K562 (cell line): Measurements from ENCODE around the gene FBLIM1. TPM values are rescaled to one million over a fixed set of nuclear protein-coding genes. Genes with fewer than 3 reads are reported as not detected.

Source experiments
- CHD1 ChIP-seq: fragments of 200-600 bp; sonication (generic); IDR thresholded peaks from one replicate; pipeline ENCODE4 v1.6.1; 2012; ENCODE audit warnings: mild to moderate bottlenecking, moderate library complexity, low read length, inconsistent platforms
- E2F4 ChIP-seq: sonication (generic); formaldehyde crosslinking; IDR thresholded peaks from 2 replicates; pipeline ENCODE4 v1.8.0; 2022; ENCODE audit warnings: mild to moderate bottlenecking, low read depth, missing genetic modification reagents
- ELF1 ChIP-seq: fragments of 200-800 bp; sonication (Bioruptor generic); IDR thresholded peaks from 2 replicates; pipeline ENCODE4 v1.6.1; 2016; ENCODE audit warnings: missing genetic modification characterization, missing compliant biosample characterization
- HNRNPH1 ChIP-seq: fragments of 200-400 bp; formaldehyde crosslinking; optimal IDR thresholded peaks from 2 replicates; pipeline ENCODE3; 2017; ENCODE audit warnings: low read depth, mild to moderate bottlenecking, low read length, moderate library complexity
- KLF16 ChIP-seq: IDR thresholded peaks from 2 replicates; pipeline ENCODE4 v1.6.1; 2016; ENCODE audit warnings: antibody characterized with exemption
- MEIS2 ChIP-seq: fragments of 450-650 bp; IDR thresholded peaks from 2 replicates; pipeline ENCODE4 v1.6.1; 2014; ENCODE audit warnings: mild to moderate bottlenecking; ENCODE audit not compliant: partially characterized antibody
- MTA2 ChIP-seq: fragments of 450-650 bp; IDR thresholded peaks from 2 replicates; pipeline ENCODE4 v1.6.1; 2016; ENCODE audit warnings: low read depth
- NR3C1 ChIP-seq: sonication (generic); formaldehyde crosslinking; IDR thresholded peaks from 2 replicates; pipeline ENCODE4 v1.8.1; 2022; ENCODE audit warnings: missing genetic modification reagents
- PHF20 ChIP-seq: fragments of 450-650 bp; IDR thresholded peaks from 2 replicates; pipeline ENCODE4 v1.6.1; 2018; ENCODE audit not compliant: partially characterized antibody
- PYGO2 ChIP-seq: fragments of 450-650 bp; IDR thresholded peaks from 2 replicates; pipeline ENCODE4 v1.6.1; 2016; ENCODE audit warnings: mild to moderate bottlenecking, missing genetic modification characterization, moderate library complexity, missing compliant biosample characterization
- THAP7 ChIP-seq: fragments of 250-450 bp; sonication (Bioruptor Pico); IDR thresholded peaks from 2 replicates; pipeline ENCODE4 v1.5.0; 2021
- ZNF12 ChIP-seq: sonication (generic); formaldehyde crosslinking; IDR thresholded peaks from 2 replicates; pipeline ENCODE4 v1.4.0; 2020; ENCODE audit warnings: mild to moderate bottlenecking, missing genetic modification reagents
- ZNF143 ChIP-seq: sonication (generic); formaldehyde crosslinking; IDR thresholded peaks from 2 replicates; pipeline ENCODE4 v1.9.0; 2022; ENCODE audit warnings: mild to moderate bottlenecking, missing genetic modification reagents
- ZNF146 ChIP-seq: IDR thresholded peaks from one replicate; pipeline ENCODE4 v1.6.1; 2018; ENCODE audit warnings: missing compliant biosample characterization; ENCODE audit not compliant: unreplicated experiment
- ZNF507 ChIP-seq: conservative IDR thresholded peaks from 2 replicates; pipeline ENCODE4 v1.6.1; 2017; ENCODE audit warnings: missing genetic modification characterization, missing compliant biosample characterization
- polyA plus RNA-seq, 8 experiments: library from polyadenylated mRNA; depleted of rRNA in 4 of 8; stranded (reverse) in 5 of 8; unstranded in 3 of 8; fragments of >200 nt; fragmentation: Nextera tagmentation in 2 of 8; fragmentation: Illumina TruSeq in 1 of 8; extraction: Ambion mirVana in 2 of 8; extraction: Trizol in 1 of 8; gene quantifications; 2 replicates each; pipeline versions ENCODE4 v1.2.1 to v1.2.3, GENCODE V29; 2011 to 2014; ENCODE audit warnings: inconsistent platforms in 1 of 8, missing spikeins in 1 of 8
- total RNA-seq, 7 experiments: library from RNA; depleted of rRNA in 6 of 7; stranded (reverse); fragments of >200 nt in 6 of 7; fragmentation: Illumina TruSeq in 2 of 7; extraction: Trizol in 2 of 7; gene quantifications; 2 replicates each; pipeline versions ENCODE4 v1.2.1 to v1.2.3, GENCODE V29; 2011 to 2021; ENCODE audit warnings: low replicate concordance in 1 of 7
- TF ChIP-seq, protein P1 (sequence below): fragments of 450-650 bp; IDR thresholded peaks from 2 replicates; pipeline ENCODE4 v1.6.1; 2016; ENCODE audit warnings: mild to moderate bottlenecking, moderate library complexity

FBLIM1 gene
- total and polyA plus RNA-seq, 9 of the 15 experiments (the other 6 are each of a cell fraction or from before 2014, with no cell fraction given) = 0.14 to 0.24 TPM; not detected in 7

DNA sequence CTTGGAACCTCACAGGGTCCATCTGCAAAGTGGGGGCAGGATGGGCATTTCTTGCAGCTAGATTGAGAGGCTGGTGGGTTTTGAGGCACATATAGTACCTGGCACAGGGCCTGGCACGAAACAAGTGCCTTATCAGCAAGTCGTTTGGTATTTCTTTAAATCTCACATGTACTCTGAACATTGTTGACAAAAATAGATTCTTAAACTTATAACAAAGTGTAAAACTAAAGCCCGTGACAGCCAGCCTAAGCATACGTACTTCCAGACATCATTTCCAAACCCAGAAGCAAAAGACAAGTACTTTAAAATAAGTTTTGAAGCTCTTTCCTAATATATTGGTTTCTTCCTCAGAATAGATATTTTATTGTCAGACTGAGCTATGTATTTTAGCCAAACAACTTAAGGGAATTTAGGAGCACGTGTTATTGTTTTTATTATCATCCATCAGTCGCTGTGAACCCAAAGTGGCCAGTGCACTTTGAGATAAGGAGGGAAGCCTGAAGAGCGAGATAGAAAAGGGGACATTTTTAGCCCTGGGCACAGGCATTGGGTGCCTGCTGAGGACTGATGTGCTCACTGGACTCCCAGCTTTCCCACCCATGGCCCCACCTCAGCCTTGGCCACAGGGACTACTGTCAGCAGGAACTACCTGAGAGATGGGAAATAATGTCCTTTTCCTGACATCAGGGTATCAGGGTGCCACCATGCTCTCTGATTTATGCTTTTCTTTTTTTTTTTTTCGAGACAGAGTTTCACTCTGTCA is 3.0 kb downstream of the FBLIM1 start (continued):
- TF ChIP-seq MEIS2 = peak; percentile 45
- no peak for TF ChIP-seq E2F4 (CRISPR knock-in tag)
- TF ChIP-seq ZNF12 (CRISPR knock-in tag) = no peak
- TF ChIP-seq ELF1 (tag) = 0 out of 2 replicates have a peak, but pooled peaks have one; percentile 24
- TF ChIP-seq THAP7 (CRISPR knock-in tag) = no peak
- TF ChIP-seq KLF16 = peak; percentile 48; the same call in 1 of the 2 replicates
- TF ChIP-seq PYGO2 = no peak
- no peak for TF ChIP-seq NR3C1
- TF ChIP-seq, protein P1, sequence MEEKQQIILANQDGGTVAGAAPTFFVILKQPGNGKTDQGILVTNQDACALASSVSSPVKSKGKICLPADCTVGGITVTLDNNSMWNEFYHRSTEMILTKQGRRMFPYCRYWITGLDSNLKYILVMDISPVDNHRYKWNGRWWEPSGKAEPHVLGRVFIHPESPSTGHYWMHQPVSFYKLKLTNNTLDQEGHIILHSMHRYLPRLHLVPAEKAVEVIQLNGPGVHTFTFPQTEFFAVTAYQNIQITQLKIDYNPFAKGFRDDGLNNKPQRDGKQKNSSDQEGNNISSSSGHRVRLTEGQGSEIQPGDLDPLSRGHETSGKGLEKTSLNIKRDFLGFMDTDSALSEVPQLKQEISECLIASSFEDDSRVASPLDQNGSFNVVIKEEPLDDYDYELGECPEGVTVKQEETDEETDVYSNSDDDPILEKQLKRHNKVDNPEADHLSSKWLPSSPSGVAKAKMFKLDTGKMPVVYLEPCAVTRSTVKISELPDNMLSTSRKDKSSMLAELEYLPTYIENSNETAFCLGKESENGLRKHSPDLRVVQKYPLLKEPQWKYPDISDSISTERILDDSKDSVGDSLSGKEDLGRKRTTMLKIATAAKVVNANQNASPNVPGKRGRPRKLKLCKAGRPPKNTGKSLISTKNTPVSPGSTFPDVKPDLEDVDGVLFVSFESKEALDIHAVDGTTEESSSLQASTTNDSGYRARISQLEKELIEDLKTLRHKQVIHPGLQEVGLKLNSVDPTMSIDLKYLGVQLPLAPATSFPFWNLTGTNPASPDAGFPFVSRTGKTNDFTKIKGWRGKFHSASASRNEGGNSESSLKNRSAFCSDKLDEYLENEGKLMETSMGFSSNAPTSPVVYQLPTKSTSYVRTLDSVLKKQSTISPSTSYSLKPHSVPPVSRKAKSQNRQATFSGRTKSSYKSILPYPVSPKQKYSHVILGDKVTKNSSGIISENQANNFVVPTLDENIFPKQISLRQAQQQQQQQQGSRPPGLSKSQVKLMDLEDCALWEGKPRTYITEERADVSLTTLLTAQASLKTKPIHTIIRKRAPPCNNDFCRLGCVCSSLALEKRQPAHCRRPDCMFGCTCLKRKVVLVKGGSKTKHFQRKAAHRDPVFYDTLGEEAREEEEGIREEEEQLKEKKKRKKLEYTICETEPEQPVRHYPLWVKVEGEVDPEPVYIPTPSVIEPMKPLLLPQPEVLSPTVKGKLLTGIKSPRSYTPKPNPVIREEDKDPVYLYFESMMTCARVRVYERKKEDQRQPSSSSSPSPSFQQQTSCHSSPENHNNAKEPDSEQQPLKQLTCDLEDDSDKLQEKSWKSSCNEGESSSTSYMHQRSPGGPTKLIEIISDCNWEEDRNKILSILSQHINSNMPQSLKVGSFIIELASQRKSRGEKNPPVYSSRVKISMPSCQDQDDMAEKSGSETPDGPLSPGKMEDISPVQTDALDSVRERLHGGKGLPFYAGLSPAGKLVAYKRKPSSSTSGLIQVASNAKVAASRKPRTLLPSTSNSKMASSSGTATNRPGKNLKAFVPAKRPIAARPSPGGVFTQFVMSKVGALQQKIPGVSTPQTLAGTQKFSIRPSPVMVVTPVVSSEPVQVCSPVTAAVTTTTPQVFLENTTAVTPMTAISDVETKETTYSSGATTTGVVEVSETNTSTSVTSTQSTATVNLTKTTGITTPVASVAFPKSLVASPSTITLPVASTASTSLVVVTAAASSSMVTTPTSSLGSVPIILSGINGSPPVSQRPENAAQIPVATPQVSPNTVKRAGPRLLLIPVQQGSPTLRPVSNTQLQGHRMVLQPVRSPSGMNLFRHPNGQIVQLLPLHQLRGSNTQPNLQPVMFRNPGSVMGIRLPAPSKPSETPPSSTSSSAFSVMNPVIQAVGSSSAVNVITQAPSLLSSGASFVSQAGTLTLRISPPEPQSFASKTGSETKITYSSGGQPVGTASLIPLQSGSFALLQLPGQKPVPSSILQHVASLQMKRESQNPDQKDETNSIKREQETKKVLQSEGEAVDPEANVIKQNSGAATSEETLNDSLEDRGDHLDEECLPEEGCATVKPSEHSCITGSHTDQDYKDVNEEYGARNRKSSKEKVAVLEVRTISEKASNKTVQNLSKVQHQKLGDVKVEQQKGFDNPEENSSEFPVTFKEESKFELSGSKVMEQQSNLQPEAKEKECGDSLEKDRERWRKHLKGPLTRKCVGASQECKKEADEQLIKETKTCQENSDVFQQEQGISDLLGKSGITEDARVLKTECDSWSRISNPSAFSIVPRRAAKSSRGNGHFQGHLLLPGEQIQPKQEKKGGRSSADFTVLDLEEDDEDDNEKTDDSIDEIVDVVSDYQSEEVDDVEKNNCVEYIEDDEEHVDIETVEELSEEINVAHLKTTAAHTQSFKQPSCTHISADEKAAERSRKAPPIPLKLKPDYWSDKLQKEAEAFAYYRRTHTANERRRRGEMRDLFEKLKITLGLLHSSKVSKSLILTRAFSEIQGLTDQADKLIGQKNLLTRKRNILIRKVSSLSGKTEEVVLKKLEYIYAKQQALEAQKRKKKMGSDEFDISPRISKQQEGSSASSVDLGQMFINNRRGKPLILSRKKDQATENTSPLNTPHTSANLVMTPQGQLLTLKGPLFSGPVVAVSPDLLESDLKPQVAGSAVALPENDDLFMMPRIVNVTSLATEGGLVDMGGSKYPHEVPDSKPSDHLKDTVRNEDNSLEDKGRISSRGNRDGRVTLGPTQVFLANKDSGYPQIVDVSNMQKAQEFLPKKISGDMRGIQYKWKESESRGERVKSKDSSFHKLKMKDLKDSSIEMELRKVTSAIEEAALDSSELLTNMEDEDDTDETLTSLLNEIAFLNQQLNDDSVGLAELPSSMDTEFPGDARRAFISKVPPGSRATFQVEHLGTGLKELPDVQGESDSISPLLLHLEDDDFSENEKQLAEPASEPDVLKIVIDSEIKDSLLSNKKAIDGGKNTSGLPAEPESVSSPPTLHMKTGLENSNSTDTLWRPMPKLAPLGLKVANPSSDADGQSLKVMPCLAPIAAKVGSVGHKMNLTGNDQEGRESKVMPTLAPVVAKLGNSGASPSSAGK = no peak
- no peak for TF ChIP-seq CHD1
- TF ChIP-seq MTA2 = 0 out of 2 replicates have a peak, but pooled peaks have one; percentile 15
- no peak for TF ChIP-seq ZNF143 (CRISPR knock-in tag)
- TF ChIP-seq ZNF146 (CRISPR knock-in tag) = no peak
- TF ChIP-seq ZNF507 (tag) = no peak
- TF ChIP-seq PHF20 = no peak
- no peak for TF ChIP-seq HNRNPH1
